ENCODE measurements around the gene DOCK1. TPM values are rescaled to one million over a fixed set of nuclear protein-coding genes. Genes with fewer than 3 reads are reported as not detected.

The DOCK1 gene
- total RNA-seq, 2 experiments from 2014 or later = 0.75 to 0.81 TPM

- intact Hi-C loops (cut with DNase I, micrococcal nuclease) = no loop called here
- DNase-seq = no peak
- H3K9me3 Mint-ChIP-seq (ENCODE audit: low read depth) = no peaks in the 10 kb centered on the region
- no peak overlapping the region for H3K4me3 Mint-ChIP-seq
- H3K27ac Mint-ChIP-seq = no peak overlapping the region
- ChIA-PET CTCF (no interaction called here), POLR2A (no interaction called here)
- no peak for ATAC-seq
- no peaks in the 10 kb centered on the region for H3K27me3 Mint-ChIP-seq
- H3K36me3 Mint-ChIP-seq (ENCODE audit: low read depth) = no peaks in the 10 kb centered on the region
- no peaks in the 10 kb centered on the region for H3K4me1 Mint-ChIP-seq
These were observed 12.1 kb downstream of the DOCK1 start for GRCh38 chr10:126917375-126917774.

GRCh38 chr10:126917975-126918908 lies 13.0 kb downstream of the DOCK1 start:
- Mint-ChIP-seq H3K27me3 (no peaks in the 10 kb centered on the region), H3K36me3 (ENCODE audit: low read depth) (no peaks in the 10 kb centered on the region), H3K27ac (no peak overlapping the region), H3K4me3 (no peak overlapping the region), H3K4me1 (no peaks in the 10 kb centered on the region), H3K9me3 (ENCODE audit: low read depth) (no peaks in the 10 kb centered on the region)
- DNase-seq = no peak
- intact Hi-C loops (cut with DNase I, micrococcal nuclease) = no loop called here
- no peak for ATAC-seq
- POLR2A ChIA-PET = no interaction called here
- CTCF ChIA-PET = no interaction called here

DNA sequence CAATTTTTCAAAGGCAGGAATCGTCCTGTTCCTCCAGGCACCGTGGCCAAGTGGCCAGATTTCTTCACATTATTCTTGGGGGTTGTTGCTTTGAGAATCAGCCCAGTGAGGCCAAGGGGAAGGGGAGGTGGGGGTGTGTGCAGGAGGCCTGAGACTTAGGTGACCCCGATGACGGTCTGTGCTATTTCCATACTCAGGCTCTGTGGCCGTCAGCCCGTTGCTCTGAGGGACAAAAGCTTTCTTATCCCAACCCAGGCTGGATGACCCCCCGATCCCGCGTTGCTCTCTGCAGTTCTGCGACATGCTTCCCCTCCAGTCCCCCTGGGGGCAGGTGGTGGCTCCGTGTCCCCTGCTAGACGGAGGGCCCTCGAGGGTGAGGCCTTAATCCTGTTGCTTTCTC lies 14.2 kb downstream of the DOCK1 start:
- no peak overlapping the region for H3K27ac Mint-ChIP-seq
- H3K4me3 Mint-ChIP-seq = no peak overlapping the region
- ATAC-seq = no peak
- ChIA-PET POLR2A (no interaction called here), CTCF (no interaction called here)
- no peak for DNase-seq
- intact Hi-C loops (cut with DNase I, micrococcal nuclease) = no loop called here
- H3K27me3 Mint-ChIP-seq = no peaks in the 10 kb centered on the region
- H3K4me1 Mint-ChIP-seq = no peaks in the 10 kb centered on the region
- no peaks in the 10 kb centered on the region for H3K36me3 Mint-ChIP-seq (ENCODE audit: low read depth)
- H3K9me3 Mint-ChIP-seq (ENCODE audit: low read depth) = no peaks in the 10 kb centered on the region

DNA sequence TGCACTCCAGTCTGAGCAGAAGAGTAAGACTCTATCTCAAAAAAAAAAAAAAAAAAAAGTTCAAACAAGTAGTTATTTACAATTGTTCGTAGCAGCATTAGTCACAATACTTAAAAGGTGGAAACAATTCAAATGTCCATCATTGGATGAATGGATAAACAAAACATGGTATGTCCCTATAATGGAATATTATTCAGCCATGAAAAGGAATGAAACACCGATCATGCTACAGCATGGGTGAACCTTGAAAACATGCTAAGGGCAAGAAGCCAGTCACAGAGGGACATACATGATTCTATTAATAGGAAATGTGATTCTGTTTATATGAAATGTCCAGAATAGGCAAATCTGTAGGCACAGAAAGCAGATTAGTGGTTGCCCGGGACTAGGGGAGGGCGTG lies 15.9 kb downstream of the DOCK1 start:
- ATAC-seq (no peak), DNase-seq (no peak)
- no peaks in the 10 kb centered on the region for H3K9me3 Mint-ChIP-seq (ENCODE audit: low read depth)
- no peaks in the 10 kb centered on the region for H3K36me3 Mint-ChIP-seq (ENCODE audit: low read depth)
- H3K4me3 Mint-ChIP-seq = no peak overlapping the region
- ChIA-PET CTCF (no interaction called here), POLR2A (no interaction called here)
- intact Hi-C loops (cut with DNase I, micrococcal nuclease) = no loop called here
- no peak overlapping the region for H3K27ac Mint-ChIP-seq
- H3K27me3 Mint-ChIP-seq = no peaks in the 10 kb centered on the region
- H3K4me1 Mint-ChIP-seq = no peaks in the 10 kb centered on the region

DNA sequence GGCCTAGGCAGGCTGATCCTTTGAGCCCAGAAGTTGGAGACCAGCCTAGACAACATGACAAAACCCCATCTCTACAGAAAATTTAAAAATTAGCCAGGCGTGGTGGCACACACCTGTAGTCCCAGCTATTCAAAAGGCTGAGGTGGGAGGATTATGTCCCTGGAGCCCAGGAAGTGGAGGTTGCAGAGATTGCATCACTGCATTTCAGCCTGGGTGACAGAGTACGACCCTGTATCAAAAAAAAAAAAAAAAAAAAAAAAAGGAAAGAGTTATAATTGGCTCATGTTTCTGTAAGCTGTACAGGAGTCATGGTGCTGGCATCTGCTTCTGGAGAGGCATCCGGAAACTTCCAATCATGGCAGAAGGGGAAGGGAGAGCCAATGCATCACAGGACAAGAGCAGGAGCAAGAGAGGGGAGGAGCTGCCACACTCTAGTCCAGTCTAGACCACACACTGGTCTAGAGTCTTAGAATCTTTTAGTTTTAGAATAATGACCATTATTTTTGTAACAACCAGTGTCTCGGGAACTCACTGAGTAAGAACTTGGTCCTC lies 16.8 kb downstream of the DOCK1 start:
- Mint-ChIP-seq H3K27me3 (no peaks in the 10 kb centered on the region), H3K36me3 (ENCODE audit: low read depth) (no peaks in the 10 kb centered on the region), H3K9me3 (ENCODE audit: low read depth) (no peaks in the 10 kb centered on the region), H3K4me1 (no peaks in the 10 kb centered on the region), H3K4me3 (no peak overlapping the region), H3K27ac (no peak overlapping the region)
- ChIA-PET POLR2A (no interaction called here), CTCF (interaction anchor here (0.8 kb wide), 1 partner anchor 1544 kb away, joined by 3 read pairs; no protein-coding TSS in a partner anchor)
- intact Hi-C loops (cut with DNase I, micrococcal nuclease) = no loop called here
- ATAC-seq (no peak), DNase-seq (no peak)

DNA sequence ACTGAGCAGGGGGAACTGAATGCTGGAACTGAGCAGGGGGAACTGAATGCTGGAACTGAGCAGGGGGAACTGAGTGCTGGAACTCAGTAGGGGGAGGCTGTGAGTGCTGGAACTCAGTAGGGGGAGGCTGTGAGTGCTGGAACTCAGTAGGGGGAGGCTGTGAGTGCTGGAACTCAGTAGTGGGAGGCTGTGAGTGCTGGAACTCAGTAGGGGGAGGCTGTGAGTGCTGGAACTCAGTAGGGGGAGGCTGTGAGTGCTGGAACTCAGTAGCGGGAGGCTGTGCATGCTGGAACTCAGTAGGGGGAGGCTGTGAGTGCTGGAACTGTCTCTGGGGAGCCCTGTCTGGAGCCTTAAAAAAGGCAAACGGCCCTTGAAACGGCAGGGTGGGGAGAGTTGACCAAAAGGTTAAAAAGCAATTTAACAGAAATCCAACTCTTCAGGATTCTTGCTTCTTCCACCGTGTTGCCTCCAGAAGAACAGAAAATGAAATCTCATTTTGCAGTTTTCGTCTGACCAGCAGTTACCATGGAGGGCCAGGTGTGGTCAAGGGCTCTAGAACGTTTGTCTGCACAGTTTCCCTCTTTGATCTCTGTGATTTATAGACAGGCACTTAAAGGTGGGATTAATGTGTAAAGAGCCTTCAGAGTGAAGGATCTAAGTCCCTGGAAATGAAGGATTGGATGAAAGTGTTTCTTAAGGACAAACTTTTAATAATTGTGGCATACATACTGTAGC lies 19.1 kb downstream of the DOCK1 start:
- CTCF ChIA-PET = no interaction called here
- no peak for DNase-seq
- H3K27me3 Mint-ChIP-seq = no peaks in the 10 kb centered on the region
- H3K4me1 Mint-ChIP-seq = no peaks in the 10 kb centered on the region
- POLR2A ChIA-PET = no interaction called here
- no peak overlapping the region for H3K27ac Mint-ChIP-seq
- H3K36me3 Mint-ChIP-seq (ENCODE audit: low read depth) = no peaks in the 10 kb centered on the region
- no peaks in the 10 kb centered on the region for H3K9me3 Mint-ChIP-seq (ENCODE audit: low read depth)
- no peak overlapping the region for H3K4me3 Mint-ChIP-seq
- no peak for ATAC-seq
- intact Hi-C loops (cut with DNase I, micrococcal nuclease) = no loop called here

GRCh38 chr10:126924915-126925300 lies 19.7 kb downstream of the DOCK1 start:
- DNase-seq (no peak), ATAC-seq (no peak)
- Mint-ChIP-seq H3K27me3 (no peaks in the 10 kb centered on the region), H3K27ac (no peak overlapping the region), H3K4me3 (no peak overlapping the region), H3K36me3 (ENCODE audit: low read depth) (no peaks in the 10 kb centered on the region), H3K4me1 (no peaks in the 10 kb centered on the region), H3K9me3 (ENCODE audit: low read depth) (no peaks in the 10 kb centered on the region)
- intact Hi-C loops (cut with DNase I, micrococcal nuclease) = no loop called here
- ChIA-PET POLR2A (no interaction called here), CTCF (no interaction called here)

GRCh38 chr10:126926568-126926967 lies 21.3 kb downstream of the DOCK1 start:
- Mint-ChIP-seq H3K9me3 (ENCODE audit: low read depth) (no peaks in the 10 kb centered on the region), H3K4me3 (no peak overlapping the region)
- POLR2A ChIA-PET = no interaction called here

DNA sequence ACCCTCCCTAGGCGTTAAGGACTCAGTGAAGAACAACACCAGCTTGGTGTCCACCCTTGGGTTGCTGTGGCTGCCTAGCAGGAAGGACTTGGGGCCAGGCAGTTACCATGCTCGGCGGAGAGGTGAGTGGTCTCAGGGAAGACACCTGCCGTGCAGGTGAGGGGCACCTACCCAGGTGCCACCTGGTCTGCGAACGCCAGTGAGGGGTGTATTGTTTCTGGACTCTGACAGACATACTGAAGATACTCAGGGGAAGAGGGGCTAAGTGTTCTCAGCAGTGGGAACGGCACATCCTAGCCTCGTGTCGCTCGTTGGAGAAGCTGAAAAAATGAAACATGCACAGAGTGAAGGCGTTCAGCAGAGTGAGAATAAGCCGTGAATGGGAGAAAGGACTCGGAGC lies 22.6 kb downstream of the DOCK1 start:
- H3K4me1 Mint-ChIP-seq = no peaks in the 10 kb centered on the region
- ATAC-seq (no peak), DNase-seq (no peak)
- ChIA-PET CTCF (no interaction called here), POLR2A (no interaction called here)
- H3K36me3 Mint-ChIP-seq (ENCODE audit: low read depth) = no peaks in the 10 kb centered on the region
- H3K27me3 Mint-ChIP-seq = no peaks in the 10 kb centered on the region
- intact Hi-C loops (cut with DNase I, micrococcal nuclease) = no loop called here
- H3K27ac Mint-ChIP-seq = no peak overlapping the region
- no peaks in the 10 kb centered on the region for H3K9me3 Mint-ChIP-seq (ENCODE audit: low read depth)
- H3K4me3 Mint-ChIP-seq = no peak overlapping the region

More at GRCh38 chr10:126926568-126926967, 21.3 kb downstream of the DOCK1 start:
- Mint-ChIP-seq H3K27me3 (no peaks in the 10 kb centered on the region), H3K4me1 (no peaks in the 10 kb centered on the region), H3K36me3 (ENCODE audit: low read depth) (no peaks in the 10 kb centered on the region), H3K27ac (no peak overlapping the region)
- CTCF ChIA-PET = interaction anchor here (0.6 kb wide), 1 partner anchor 514 kb away, joined by 3 read pairs; no protein-coding TSS in a partner anchor
- no peak for ATAC-seq
- intact Hi-C loops (cut with DNase I, micrococcal nuclease) = no loop called here
- DNase-seq = no peak

GRCh38 chr10:126928274-126928673 lies 23.0 kb downstream of the DOCK1 start:
- ChIA-PET POLR2A (no interaction called here), CTCF (no interaction called here)
- no peak for DNase-seq
- no peak overlapping the region for H3K27ac Mint-ChIP-seq
- H3K4me1 Mint-ChIP-seq = no peaks in the 10 kb centered on the region
- intact Hi-C loops (cut with DNase I, micrococcal nuclease) = no loop called here
- H3K36me3 Mint-ChIP-seq (ENCODE audit: low read depth) = no peaks in the 10 kb centered on the region
- H3K4me3 Mint-ChIP-seq = no peak overlapping the region
- no peak for ATAC-seq
- H3K27me3 Mint-ChIP-seq = no peaks in the 10 kb centered on the region
- no peaks in the 10 kb centered on the region for H3K9me3 Mint-ChIP-seq (ENCODE audit: low read depth)

GRCh38 chr10:126929391-126929790 lies 24.2 kb downstream of the DOCK1 start:
- CTCF ChIA-PET = no interaction called here
- H3K27ac Mint-ChIP-seq = no peak overlapping the region
- intact Hi-C loops (cut with DNase I, micrococcal nuclease) = no loop called here

More at GRCh38 chr10:126929391-126929790, 24.2 kb downstream of the DOCK1 start:
- POLR2A ChIA-PET = no interaction called here
- no peak for DNase-seq
- Mint-ChIP-seq H3K36me3 (ENCODE audit: low read depth) (no peaks in the 10 kb centered on the region), H3K9me3 (ENCODE audit: low read depth) (no peaks in the 10 kb centered on the region), H3K27me3 (no peaks in the 10 kb centered on the region), H3K4me1 (no peaks in the 10 kb centered on the region), H3K4me3 (no peak overlapping the region)
- no peak for ATAC-seq

Data from activated CD4-positive, alpha-beta T cell treated with anti-CD3 and anti-CD28 coated beads for 36 hours (primary cell).